Mesothelial cell of epicardium (in vitro differentiated cells): Measurements from ENCODE around the gene ICOS. TPM values are rescaled to one million over a fixed set of nuclear protein-coding genes. Genes with fewer than 3 reads are reported as not detected.
"Not testable (repeated sequence)": the region's sequence is repeated elsewhere in the genome, so short reads cannot be mapped to it uniquely, and the experiment has no call there.

Experiments used
- DNase-seq, 2 experiments: peaks; one replicate each; pipeline ENCODE4 v3.0.0; 2021; ENCODE audit warnings: low spot score in 2 of 2; ENCODE audit not compliant: unreplicated experiment in 2 of 2
- H3K27ac Mint-ChIP-seq: 2 replicates; pipeline ENCODE4 v1.8.0; 2021; ENCODE audit warnings: mixed read lengths
- H3K27me3 Mint-ChIP-seq: 2 replicates; pipeline ENCODE4 v1.8.0; 2021; ENCODE audit warnings: low read depth, mixed read lengths
- H3K36me3 Mint-ChIP-seq: 2 replicates; pipeline ENCODE4 v1.8.0; 2021; ENCODE audit warnings: mixed read lengths
- H3K4me1 Mint-ChIP-seq: 2 replicates; pipeline ENCODE4 v1.8.0; 2021; ENCODE audit warnings: mixed read lengths
- H3K4me3 Mint-ChIP-seq: 2 replicates; pipeline ENCODE4 v1.8.0; 2021; ENCODE audit warnings: mild to moderate bottlenecking, moderate library complexity, mixed read lengths
- H3K9me3 Mint-ChIP-seq: 2 replicates; pipeline ENCODE4 v1.8.0; 2021; ENCODE audit warnings: mixed read lengths
- total RNA-seq: library from RNA; stranded (reverse); gene quantifications from 3 replicates; pipeline ENCODE4 v1.2.1, GENCODE V29; 2021
- TF ChIP-seq, protein P1 (sequence below): fragments of 200-600 bp; sonication (generic); IDR thresholded peaks from one replicate; pipeline ENCODE4 v1.5.0; 2021; ENCODE audit warnings: antibody characterized with exemption; ENCODE audit not compliant: unreplicated experiment

Gene ICOS
- total RNA-seq, 1 donor from 2014 or later: not detected

DNA sequence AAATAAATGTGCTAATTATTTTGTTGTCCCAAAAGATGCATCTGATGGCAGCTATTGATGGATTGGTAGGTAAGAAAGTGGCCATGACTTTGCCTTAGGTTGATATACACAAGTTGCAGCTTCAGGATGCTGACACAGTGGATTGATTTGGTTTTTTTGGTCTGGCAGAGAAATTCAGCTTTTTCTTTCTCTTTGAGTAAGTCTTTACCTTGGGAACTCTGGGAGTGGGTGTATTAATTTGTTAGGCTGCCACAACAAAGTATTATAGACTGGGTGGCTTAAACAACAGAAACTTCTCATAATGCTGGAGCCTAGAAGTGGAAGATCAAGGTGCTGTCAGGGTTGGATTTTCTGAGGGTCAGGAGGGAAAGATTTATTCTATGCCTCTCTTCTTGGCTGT lies 19.8 kb upstream of the ICOS start:
- no peak for DNase-seq
- TF ChIP-seq, protein P1, sequence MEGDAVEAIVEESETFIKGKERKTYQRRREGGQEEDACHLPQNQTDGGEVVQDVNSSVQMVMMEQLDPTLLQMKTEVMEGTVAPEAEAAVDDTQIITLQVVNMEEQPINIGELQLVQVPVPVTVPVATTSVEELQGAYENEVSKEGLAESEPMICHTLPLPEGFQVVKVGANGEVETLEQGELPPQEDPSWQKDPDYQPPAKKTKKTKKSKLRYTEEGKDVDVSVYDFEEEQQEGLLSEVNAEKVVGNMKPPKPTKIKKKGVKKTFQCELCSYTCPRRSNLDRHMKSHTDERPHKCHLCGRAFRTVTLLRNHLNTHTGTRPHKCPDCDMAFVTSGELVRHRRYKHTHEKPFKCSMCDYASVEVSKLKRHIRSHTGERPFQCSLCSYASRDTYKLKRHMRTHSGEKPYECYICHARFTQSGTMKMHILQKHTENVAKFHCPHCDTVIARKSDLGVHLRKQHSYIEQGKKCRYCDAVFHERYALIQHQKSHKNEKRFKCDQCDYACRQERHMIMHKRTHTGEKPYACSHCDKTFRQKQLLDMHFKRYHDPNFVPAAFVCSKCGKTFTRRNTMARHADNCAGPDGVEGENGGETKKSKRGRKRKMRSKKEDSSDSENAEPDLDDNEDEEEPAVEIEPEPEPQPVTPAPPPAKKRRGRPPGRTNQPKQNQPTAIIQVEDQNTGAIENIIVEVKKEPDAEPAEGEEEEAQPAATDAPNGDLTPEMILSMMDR: no peak
- Mint-ChIP-seq H3K27ac (no peak overlapping the region), H3K27me3 (no peaks in the 10 kb centered on the region), H3K4me1 (no peaks in the 10 kb centered on the region), H3K9me3 (no peaks in the 10 kb centered on the region), H3K36me3 (no peaks in the 10 kb centered on the region), H3K4me3 (no peak overlapping the region)

DNA sequence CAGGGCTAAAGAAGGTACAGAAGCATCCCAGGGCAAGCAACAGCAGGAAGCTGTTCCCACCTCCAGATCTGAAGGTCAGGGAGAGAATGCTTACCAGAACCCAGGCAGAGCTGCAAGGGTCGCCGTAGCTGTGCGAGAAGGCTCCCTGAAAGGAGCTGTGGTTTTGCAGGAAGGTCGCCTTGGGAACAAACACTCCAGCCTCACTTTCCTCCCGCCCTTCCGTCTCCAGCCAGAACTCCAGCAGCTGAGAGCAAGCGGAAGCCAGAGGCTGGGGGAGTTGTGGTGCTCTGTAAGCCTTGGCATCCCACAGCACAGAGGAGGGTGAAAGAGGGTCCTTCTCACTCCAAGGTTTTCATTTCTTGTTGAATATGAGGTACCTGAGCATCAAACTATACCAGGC lies 18.3 kb upstream of the ICOS start:
- H3K4me3 Mint-ChIP-seq: no peak overlapping the region
- no peaks in the 10 kb centered on the region for H3K9me3 Mint-ChIP-seq
- H3K4me1 Mint-ChIP-seq: no peaks in the 10 kb centered on the region
- no peak overlapping the region for H3K27ac Mint-ChIP-seq
- H3K36me3 Mint-ChIP-seq: no peaks in the 10 kb centered on the region
- DNase-seq: no peak
- TF ChIP-seq, protein P1: no peak
- H3K27me3 Mint-ChIP-seq: no peaks in the 10 kb centered on the region

DNA sequence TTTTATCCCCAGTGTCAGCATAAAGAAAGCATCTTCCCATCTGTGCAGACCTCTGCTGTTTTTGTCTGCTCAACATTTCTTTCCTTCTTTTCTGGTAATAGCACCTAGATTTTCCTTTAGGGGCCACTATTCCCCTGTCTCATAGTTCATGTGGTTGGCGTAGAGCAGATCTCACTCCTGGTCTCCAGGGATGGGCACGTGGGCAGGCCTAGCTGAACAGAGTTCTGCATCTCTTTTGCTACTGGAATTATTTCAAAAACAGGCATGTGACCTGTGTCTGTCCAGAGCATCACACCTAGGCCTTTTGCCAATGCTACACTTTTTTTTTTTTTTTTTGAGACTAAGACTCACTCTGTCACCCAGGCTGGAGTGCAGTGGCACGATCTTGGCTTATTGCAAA lies 17.7 kb upstream of the ICOS start:
- no peak overlapping the region for H3K4me3 Mint-ChIP-seq
- TF ChIP-seq, protein P1: no peak
- DNase-seq: no peak
- no peaks in the 10 kb centered on the region for H3K36me3 Mint-ChIP-seq
- no peaks in the 10 kb centered on the region for H3K27me3 Mint-ChIP-seq
- no peaks in the 10 kb centered on the region for H3K9me3 Mint-ChIP-seq
- H3K4me1 Mint-ChIP-seq: no peaks in the 10 kb centered on the region
- peak overlapping the region; percentile 53 for H3K27ac Mint-ChIP-seq

DNA sequence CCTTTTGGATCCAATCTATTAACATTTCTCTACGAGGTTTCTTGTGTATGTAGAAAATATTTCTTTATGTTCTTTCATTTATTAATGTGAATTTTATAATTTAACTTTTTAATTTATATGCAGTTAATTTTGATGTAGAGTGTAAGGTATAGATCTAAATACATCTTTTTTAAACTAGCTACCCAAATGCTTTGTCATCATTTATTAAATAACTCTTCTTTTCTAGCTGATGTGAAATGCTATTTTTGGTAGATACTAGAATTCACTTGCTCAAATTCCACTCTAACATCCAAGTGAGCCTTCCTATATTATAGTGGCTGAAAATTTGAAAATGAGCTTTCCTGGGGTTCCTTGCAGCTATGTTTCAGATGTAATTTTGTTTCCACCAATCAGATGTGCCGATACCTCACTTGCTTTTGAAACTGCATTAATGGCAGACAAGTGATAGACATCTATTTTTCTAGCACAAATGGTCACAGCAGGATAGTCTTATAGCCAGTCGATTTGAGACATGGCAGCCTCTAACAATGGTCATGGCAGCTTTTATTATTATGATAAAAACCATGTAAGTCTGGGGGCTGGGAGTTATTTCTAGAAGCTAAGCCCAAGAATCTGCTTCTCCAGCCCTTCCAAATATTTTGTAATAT lies 10.9 kb upstream of the ICOS start:
- Mint-ChIP-seq H3K27ac (no peak overlapping the region), H3K9me3 (no peaks in the 10 kb centered on the region), H3K36me3 (no peaks in the 10 kb centered on the region), H3K4me1 (peaks cover 4% of the 10 kb centered on the region), H3K4me3 (no peak overlapping the region), H3K27me3 (no peaks in the 10 kb centered on the region)
- TF ChIP-seq, protein P1: no peak
- DNase-seq: no peak

DNA sequence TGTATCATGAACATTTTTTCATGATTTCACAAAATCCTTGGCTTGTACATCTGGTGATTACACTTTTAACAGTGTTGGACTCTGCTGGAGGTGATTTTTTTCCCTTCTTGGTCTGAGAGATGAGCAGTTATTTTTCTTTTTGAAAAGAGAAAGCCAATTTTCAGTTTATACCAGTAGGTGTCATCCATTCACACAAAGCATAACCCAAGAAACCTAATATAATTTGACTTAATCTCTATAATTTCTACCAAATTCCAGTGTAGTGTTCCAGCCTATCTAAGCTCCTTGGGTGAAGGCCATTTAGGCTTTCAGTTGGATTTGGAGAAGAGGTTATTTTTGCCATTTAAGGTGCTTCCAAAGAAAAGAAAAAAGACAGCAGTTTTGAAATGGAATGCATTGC lies 7.7 kb upstream of the ICOS start:
- peaks cover 6% of the 10 kb centered on the region for H3K4me1 Mint-ChIP-seq
- no peaks in the 10 kb centered on the region for H3K36me3 Mint-ChIP-seq
- TF ChIP-seq, protein P1: peak; percentile 34

DNA sequence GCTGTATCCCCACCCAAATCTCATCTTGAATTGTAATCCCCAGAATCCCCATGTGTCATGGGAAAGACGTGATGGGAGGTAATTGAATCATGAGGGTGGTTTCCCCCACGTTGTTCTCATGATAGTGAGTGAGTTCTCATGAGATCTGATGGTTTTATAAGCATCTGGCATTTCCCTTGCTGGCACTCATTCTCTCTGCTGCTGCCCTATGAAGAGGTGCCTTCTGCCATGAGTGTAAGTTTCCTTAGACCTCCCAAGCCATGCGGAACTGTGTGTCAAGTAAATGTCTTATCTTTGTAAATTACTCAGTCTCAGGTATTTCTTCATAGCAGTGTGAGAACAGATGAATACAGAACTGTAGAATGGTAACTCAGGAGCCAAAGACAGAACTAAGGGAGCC lies 5.3 kb upstream of the ICOS start:
- H3K27ac Mint-ChIP-seq, H3K27me3 Mint-ChIP-seq, H3K9me3 Mint-ChIP-seq, DNase-seq, H3K36me3 Mint-ChIP-seq, H3K4me3 Mint-ChIP-seq: not testable (repeated sequence)
- H3K4me1 Mint-ChIP-seq: peaks cover 14% of the 10 kb centered on the region

More for the DNA sequence above, 7.7 kb upstream of the ICOS start:
- H3K9me3 Mint-ChIP-seq: no peaks in the 10 kb centered on the region
- no peak overlapping the region for H3K4me3 Mint-ChIP-seq
- no peaks in the 10 kb centered on the region for H3K27me3 Mint-ChIP-seq
- DNase-seq: no peak
- H3K27ac Mint-ChIP-seq: no peak overlapping the region
